ENCODE data around the gene ASB6. TPM values are rescaled to one million over a fixed set of nuclear protein-coding genes. Genes with fewer than 3 reads are reported as not detected.

The ASB6 gene
- total RNA-seq, 1 donor from 2014 or later: 6.1 TPM

Other genes starting within 250 kb of the ASB6 start
- gene C9orf50, start 21.1 kb downstream of the ASB6 start, total RNA-seq: not detected in 2 replicates
- 32.6 and 40.8 TPM in 2 replicates for gene NTMT1, start 16.0 kb downstream of the ASB6 start, total RNA-seq
- gene PRRX2, start 23.5 kb upstream of the ASB6 start, total RNA-seq: 0.13 TPM in 1 of 2 replicates, not detected in the other
- 0.90 and 11.1 TPM in 2 replicates for gene PTGES, start 110.9 kb upstream of the ASB6 start, total RNA-seq
- gene TOR1B, start 161.0 kb upstream of the ASB6 start, total RNA-seq: 20.7 and 27.9 TPM in 2 replicates
- gene TOR1A, start 182.0 kb upstream of the ASB6 start, total RNA-seq: 12.7 and 19.2 TPM in 2 replicates
- gene C9orf78, start 193.1 kb upstream of the ASB6 start, total RNA-seq: 55.8 and 65.8 TPM in 2 replicates
- gene USP20, start 193.3 kb upstream of the ASB6 start, total RNA-seq: 5.5 and 6.7 TPM in 2 replicates

All from bronchial epithelial cell (primary cell).